Aortic smooth muscle cell (primary cell): Measurements from ENCODE around the gene KCNG2. TPM values are rescaled to one million over a fixed set of nuclear protein-coding genes. Genes with fewer than 3 reads are reported as not detected.

Source experiments
- total RNA-seq: library from RNA; depleted of rRNA; stranded (reverse); fragments of >200 nt; gene quantifications from 2 replicates; pipeline ENCODE4 v1.2.3, GENCODE V29; 2014

Gene KCNG2, protein sequence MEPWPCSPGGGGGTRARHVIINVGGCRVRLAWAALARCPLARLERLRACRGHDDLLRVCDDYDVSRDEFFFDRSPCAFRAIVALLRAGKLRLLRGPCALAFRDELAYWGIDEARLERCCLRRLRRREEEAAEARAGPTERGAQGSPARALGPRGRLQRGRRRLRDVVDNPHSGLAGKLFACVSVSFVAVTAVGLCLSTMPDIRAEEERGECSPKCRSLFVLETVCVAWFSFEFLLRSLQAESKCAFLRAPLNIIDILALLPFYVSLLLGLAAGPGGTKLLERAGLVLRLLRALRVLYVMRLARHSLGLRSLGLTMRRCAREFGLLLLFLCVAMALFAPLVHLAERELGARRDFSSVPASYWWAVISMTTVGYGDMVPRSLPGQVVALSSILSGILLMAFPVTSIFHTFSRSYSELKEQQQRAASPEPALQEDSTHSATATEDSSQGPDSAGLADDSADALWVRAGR
- not detected in 2 replicates for total RNA-seq

DNA sequence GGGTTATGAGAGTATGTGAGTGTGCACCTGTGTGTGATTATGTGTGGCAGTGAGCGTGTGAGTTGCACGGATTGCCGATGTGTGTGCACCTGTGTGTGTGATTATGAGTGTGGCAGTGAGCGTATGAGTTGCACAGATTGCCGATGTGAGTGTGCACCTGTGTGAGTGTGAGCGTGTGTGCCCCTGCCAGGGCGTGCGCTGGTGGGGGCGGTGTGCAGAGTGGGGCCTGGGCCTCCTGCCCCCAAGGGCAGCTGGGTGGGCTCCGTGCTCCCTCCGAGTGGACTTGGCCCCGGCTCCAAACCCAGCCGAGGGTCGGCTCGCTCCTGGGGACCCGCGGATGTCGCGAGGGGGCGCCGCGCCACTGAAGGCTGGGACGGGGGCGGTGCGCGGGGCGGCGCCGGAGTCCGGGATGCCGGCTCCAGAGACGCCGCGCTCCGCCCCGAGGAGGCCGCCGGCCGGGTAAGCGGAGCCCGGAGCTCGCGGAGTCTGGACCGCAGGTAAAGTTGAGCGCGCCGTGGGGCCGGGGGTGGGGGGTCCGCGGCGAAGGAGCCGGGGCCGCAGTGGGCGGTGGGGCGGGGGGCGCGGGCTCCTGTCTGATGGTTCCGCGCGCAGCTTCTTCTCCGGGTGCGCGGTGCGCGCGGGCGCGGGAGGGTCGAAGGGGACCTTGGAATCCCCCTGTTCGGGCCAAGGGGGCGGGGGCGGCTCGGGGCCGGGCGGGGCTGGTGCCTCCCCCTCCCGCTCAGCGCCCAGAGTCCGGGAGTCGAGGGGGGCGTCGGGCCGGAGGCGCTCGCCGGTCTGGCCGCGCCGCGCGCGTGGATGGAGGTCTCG, at the start of gene KCNG2:
Gene KCNG2, plus strand, starts transcription at position 421 of the 828 bp plus-strand sequence. CDS start 65,730 bp downstream, outside the sequence.

Other genes with a start within 250 kb of the KCNG2 start
- gene CTDP1, start 118.1 kb upstream of the KCNG2 start, total RNA-seq: 18.3 and 20.7 TPM in 2 replicates
- 27.4 and 31.7 TPM in 2 replicates for gene SLC66A2, start 153.7 kb downstream of the KCNG2 start, total RNA-seq
- 5.2 and 5.4 TPM in 2 replicates for gene HSBP1L1, start 166.7 kb downstream of the KCNG2 start, total RNA-seq
- gene TXNL4A, start 190.6 kb downstream of the KCNG2 start, total RNA-seq: 74.0 and 92.7 TPM in 2 replicates
- 24.2 and 28.1 TPM in 2 replicates for gene RBFA, start 236.5 kb downstream of the KCNG2 start, total RNA-seq